Transverse colon (tissue), 4 donors: ENCODE data around the gene BNC1.

Source experiments
- EP300 ChIP-seq: sonication (generic); formaldehyde crosslinking; IDR thresholded peaks from one replicate; pipeline ENCODE4 v1.6.1; 2017; ENCODE audit warnings: antibody characterized with exemption, low read depth
- POLR2A ChIP-seq: fragments of 450-650 bp; IDR thresholded peaks from one replicate; pipeline ENCODE4 v1.6.1; 2016; ENCODE audit warnings: antibody characterized with exemption, mild to moderate bottlenecking, moderate library complexity
- POLR2AphosphoS5 ChIP-seq, 3 donors: sonication (generic); formaldehyde crosslinking; IDR thresholded peaks; one replicate each; pipeline ENCODE4 v1.6.1; 2016; ENCODE audit warnings: antibody characterized with exemption in 3 of 3
- TF ChIP-seq, protein P1 (sequence below), 5 experiments: fragments of 200-600 bp in 3 of 5; fragments of 450-650 bp in 2 of 5; sonication (generic) in 3 of 5; IDR thresholded peaks; 1 replicate in 2 of 5; 2 replicates in 3 of 5; pipeline ENCODE4 v1.5.1; 2016 to 2017; ENCODE audit warnings: antibody characterized with exemption in 5 of 5, inconsistent platforms in 3 of 5, mild to moderate bottlenecking in 2 of 5, moderate library complexity in 1 of 5

DNA sequence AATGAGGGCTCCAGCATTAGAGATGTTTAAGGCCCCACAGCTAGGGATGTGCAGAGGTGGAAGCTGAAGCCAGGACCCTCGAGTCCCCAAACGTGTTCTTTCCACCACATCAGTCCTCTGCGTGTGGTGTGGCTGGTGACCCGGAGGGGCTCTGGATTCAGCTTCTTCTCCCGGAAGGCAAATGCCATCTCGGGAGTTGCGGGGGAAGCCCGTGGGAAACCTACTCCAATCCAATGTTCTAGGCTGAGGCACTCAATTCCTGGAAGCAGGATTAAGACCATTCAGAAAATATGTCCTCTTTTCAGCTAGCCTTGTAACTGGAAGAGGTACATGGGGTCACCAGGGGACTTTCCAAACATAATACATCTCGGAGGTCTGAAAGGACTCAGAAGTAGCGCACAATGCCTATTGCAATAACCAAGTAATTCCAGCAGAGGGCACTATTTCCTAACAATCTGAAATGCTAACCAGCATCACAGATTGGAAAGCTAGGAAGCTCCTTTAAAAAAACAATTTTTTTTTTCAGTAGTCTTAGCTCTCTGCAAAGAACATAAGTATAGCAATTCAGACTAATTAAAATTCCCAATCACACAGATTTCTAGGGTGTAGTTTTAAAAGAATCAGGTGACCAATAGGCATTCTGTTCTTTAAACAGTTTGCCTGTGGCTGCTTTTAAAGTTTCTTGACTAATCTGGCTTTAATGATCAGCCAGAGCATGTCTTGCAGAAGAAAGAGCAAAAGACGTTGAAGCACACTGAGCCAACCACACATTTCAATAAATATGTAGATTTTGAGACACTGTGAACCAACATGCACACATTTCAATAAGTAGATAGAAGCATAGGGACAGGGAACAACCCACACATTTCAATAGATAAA is 36.1 kb downstream of the BNC1 start:
- no peak for TF ChIP-seq POLR2A
- TF ChIP-seq, protein P1, sequence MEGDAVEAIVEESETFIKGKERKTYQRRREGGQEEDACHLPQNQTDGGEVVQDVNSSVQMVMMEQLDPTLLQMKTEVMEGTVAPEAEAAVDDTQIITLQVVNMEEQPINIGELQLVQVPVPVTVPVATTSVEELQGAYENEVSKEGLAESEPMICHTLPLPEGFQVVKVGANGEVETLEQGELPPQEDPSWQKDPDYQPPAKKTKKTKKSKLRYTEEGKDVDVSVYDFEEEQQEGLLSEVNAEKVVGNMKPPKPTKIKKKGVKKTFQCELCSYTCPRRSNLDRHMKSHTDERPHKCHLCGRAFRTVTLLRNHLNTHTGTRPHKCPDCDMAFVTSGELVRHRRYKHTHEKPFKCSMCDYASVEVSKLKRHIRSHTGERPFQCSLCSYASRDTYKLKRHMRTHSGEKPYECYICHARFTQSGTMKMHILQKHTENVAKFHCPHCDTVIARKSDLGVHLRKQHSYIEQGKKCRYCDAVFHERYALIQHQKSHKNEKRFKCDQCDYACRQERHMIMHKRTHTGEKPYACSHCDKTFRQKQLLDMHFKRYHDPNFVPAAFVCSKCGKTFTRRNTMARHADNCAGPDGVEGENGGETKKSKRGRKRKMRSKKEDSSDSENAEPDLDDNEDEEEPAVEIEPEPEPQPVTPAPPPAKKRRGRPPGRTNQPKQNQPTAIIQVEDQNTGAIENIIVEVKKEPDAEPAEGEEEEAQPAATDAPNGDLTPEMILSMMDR (IDR thresholded peaks at IDR 0.05): peak; percentile 76 to 98 (median 93)
- TF ChIP-seq EP300: no peak
- no peak for TF ChIP-seq POLR2AphosphoS5 (IDR thresholded peaks at IDR 0.05)
